GM12878 (cell line): ENCODE results near the gene WHRN. TPM values are rescaled to one million over a fixed set of nuclear protein-coding genes. Genes with fewer than 3 reads are reported as not detected.

Experiments
- ATAC-seq: fragments of 200-7000 bp; cut with Tn5 transposase; 3 replicates; pipeline ENCODE4 v1.9.1; 2020; ENCODE audit warnings: mild to moderate bottlenecking, moderate library complexity
- BruUV-seq: library from RNA; stranded (reverse); fragments of 400-500 nt; replicated peaks from 2 replicates; lab custom pipeline; 2021; lab: Mats Ljungman, UMichigan
- CTCF ChIA-PET: fragments of 300-600 bp; sonication (Branson Sonifier 250); formaldehyde crosslinking; extraction: SDS; loops from one replicate; lab custom pipeline; 2021; ENCODE audit warnings: inconsistent platforms; lab: Yijun Ruan, JAX
- POLR2A ChIA-PET: fragments of 350-600 bp; formaldehyde crosslinking; extraction: SDS; loops from one replicate; lab custom pipeline; 2021; ENCODE audit warnings: inconsistent platforms; lab: Charles Lee
- RAD21 ChIA-PET: fragments of 300-600 bp; sonication (Branson Sonifier 250); formaldehyde crosslinking; loops from one replicate; lab custom pipeline; 2023; ENCODE audit warnings: antibody characterized with exemption; ENCODE audit not compliant: unreplicated experiment; lab: Charles Lee
- SMC1A ChIA-PET: fragments of 300-600 bp; sonication (Branson Sonifier 250); formaldehyde crosslinking; loops from one replicate; lab custom pipeline; 2023; ENCODE audit not compliant: unreplicated experiment, uncharacterized antibody; lab: Charles Lee
- DNase-seq: peaks from one replicate; pipeline ENCODE4 v3.0.0-alpha.2; 2011; ENCODE audit warnings: low read depth, low spot score
- FAIRE-seq: peaks from 3 replicates; lab custom pipeline; 2011; peaks lifted over from hg19 to GRCh38; lab: Jason Lieb, UNC
- H2AFZ ChIP-seq: 2 replicates; pipeline ENCODE4 v1.6.0; 2011; ENCODE audit warnings: low read depth, low read length, control low read depth; ENCODE audit not compliant: control insufficient read depth
- H3K27ac ChIP-seq: 2 replicates; pipeline ENCODE4 v1.5.1; 2011; ENCODE audit warnings: control low read depth; ENCODE audit not compliant: control insufficient read depth, insufficient read depth
- H3K27me3 ChIP-seq, 2 experiments: replicated peaks in 1 of 2; 2 replicates each; pipeline versions ENCODE4 v1.6.0 to v1.6.1; 2011; ENCODE audit warnings: low read length in 1 of 2; ENCODE audit not compliant: control insufficient read depth in 2 of 2, insufficient read depth in 2 of 2
- H3K36me3 ChIP-seq, 2 experiments: 2 replicates each; pipeline ENCODE4 v1.5.1; 2011; ENCODE audit warnings: low read length in 1 of 2; ENCODE audit not compliant: control insufficient read depth in 2 of 2, insufficient read depth in 2 of 2
- H3K4me1 ChIP-seq: 2 replicates; pipeline ENCODE4 v1.6.1; 2011; ENCODE audit warnings: mild to moderate bottlenecking, low read length, moderate library complexity, mixed read lengths; ENCODE audit not compliant: control insufficient read depth, insufficient read depth
- H3K4me2 ChIP-seq: 2 replicates; pipeline ENCODE4 v1.6.0; 2011; ENCODE audit warnings: control low read depth; ENCODE audit not compliant: control insufficient read depth, insufficient read depth
- H3K4me3 ChIP-seq: fragments of 200-600 bp; sonication (generic); 2 replicates; pipeline ENCODE4 v1.5.1; 2016
- H3K79me2 ChIP-seq: 2 replicates; pipeline ENCODE4 v1.6.0; 2011; ENCODE audit warnings: low read length; ENCODE audit not compliant: control insufficient read depth, insufficient read depth
- H3K9ac ChIP-seq: 2 replicates; pipeline ENCODE4 v1.8.0; 2011; ENCODE audit warnings: low read length, control low read depth, mixed read lengths; ENCODE audit not compliant: control insufficient read depth, insufficient read depth
- H3K9me3 ChIP-seq: replicated peaks from 3 replicates; pipeline ENCODE4 v1.5.1; 2011; ENCODE audit warnings: mild to moderate bottlenecking, low read length; ENCODE audit not compliant: control insufficient read depth, insufficient read depth
- H4K20me1 ChIP-seq: 2 replicates; pipeline ENCODE4 v1.6.0; 2011; ENCODE audit not compliant: control insufficient read depth, insufficient read depth
- BACH1 ChIP-seq: fragments of 450-650 bp; IDR thresholded peaks from 2 replicates; pipeline ENCODE4 v1.6.1; 2017; ENCODE audit warnings: mild to moderate bottlenecking, borderline replicate concordance
- CUX1 ChIP-seq: IDR thresholded peaks from 2 replicates; pipeline ENCODE4 v1.6.1; 2012; ENCODE audit warnings: improper control_type of control experiment, low read depth, low read length; ENCODE audit not compliant: insufficient replicate concordance
- PAX8 ChIP-seq: fragments of 450-650 bp; IDR thresholded peaks from 2 replicates; pipeline ENCODE4 v1.6.1; 2017; ENCODE audit warnings: mild to moderate bottlenecking, moderate library complexity
- POLR2A ChIP-seq: IDR thresholded peaks from 2 replicates; pipeline ENCODE4 v1.6.1; 2011; ENCODE audit warnings: low read depth, mild to moderate bottlenecking, low read length
- TCF12 ChIP-seq: IDR thresholded peaks from 2 replicates; pipeline ENCODE4 v1.6.1; 2011; ENCODE audit warnings: low read depth, mild to moderate bottlenecking, low read length
- WGBS: methylation state at CpG from one replicate; pipeline ENCODE4 v1.1.6; 2016; ENCODE audit warnings: low lambda C conversion rate; ENCODE audit not compliant: insufficient replicate concordance, insufficient coverage; ENCODE audit errors: missing lambda C conversion rate; 5-methylcytosine and 5-hydroxymethylcytosine counted together
- in situ Hi-C: fragments of 300-500 bp; cut with MboI; formaldehyde crosslinking; loops from 9 replicates; pipeline ENCODE4 v1.14.3; 2018; ENCODE audit warnings: mixed read lengths
- intact Hi-C: fragments of 100-400 bp; cut with micrococcal nuclease; formaldehyde crosslinking; loops from one replicate; pipeline ENCODE4 v1.14.2; 2022; ENCODE audit not compliant: unreplicated experiment
- polyA plus RNA-seq, 11 experiments: library from polyadenylated mRNA; depleted of rRNA in 4 of 11; unstranded in 6 of 11; stranded (reverse) in 5 of 11; fragments of >200 nt; fragmentation: Nextera tagmentation in 4 of 11; fragmentation: Illumina TruSeq in 1 of 11; extraction: Ambion mirVana in 4 of 11; extraction: Trizol in 1 of 11; gene quantifications; 1 replicate in 1 of 11; 2 replicates in 10 of 11; pipeline versions ENCODE4 v1.2.1 to v1.2.3, GENCODE V29; 2011 to 2016; ENCODE audit warnings: inconsistent platforms in 2 of 11, missing spikeins in 2 of 11, low read depth in 1 of 11
- total RNA-seq, 4 experiments: library from RNA; depleted of rRNA in 3 of 4; stranded (reverse); fragments of >200 nt in 3 of 4; fragmentation: Illumina TruSeq in 1 of 4; extraction: Trizol in 1 of 4; gene quantifications; 2 replicates each; pipeline versions ENCODE4 v1.2.1 to v1.2.3, GENCODE V29; 2013 to 2021

The WHRN gene
- total and polyA plus RNA-seq, 10 of the 15 experiments (the other 5 are each of a cell fraction or from before 2014, with no cell fraction given), result 0.04 to 18.2 (median 0.68) TPM; not detected in 1

GRCh38 chr9:114489928-114490327 lies 15.3 kb downstream of the WHRN start:
- DNase-seq (no peak), FAIRE-seq (no peak), ATAC-seq (no peak)
- no peak overlapping the region for H3K4me3 ChIP-seq
- H3K27ac ChIP-seq, result no peak overlapping the region
- POLR2A ChIA-PET, result interaction anchor here (3.5 to 6.4 kb wide), 2 partner anchors 13 to 102 kb away, joined by 10 to 85 read pairs; partner anchors contain the start of genes AKNA and WHRN
- H3K36me3 ChIP-seq, result no peaks in the 10 kb centered on the region
- 69% methylated on average over 12 of the region's 12 CpGs for WGBS
- H3K9ac ChIP-seq, result no peak overlapping the region
- H4K20me1 ChIP-seq, result no peaks in the 10 kb centered on the region
- H3K79me2 ChIP-seq, result no peaks in the 10 kb centered on the region
- SMC1A ChIA-PET, result interaction anchor here (6.9 to 8.3 kb wide), 3 partner anchors 10 to 163 kb away, joined by 66 to 177 read pairs (median 108); partner anchors contain the start of gene WHRN
- TF ChIP-seq POLR2A, result no peak
- no peak for TF ChIP-seq TCF12
- no peak for TF ChIP-seq CUX1
- no peak for TF ChIP-seq PAX8
- TF ChIP-seq BACH1, result no peak
- CTCF ChIA-PET, result interaction anchor here (0.6 to 7.7 kb wide), 3 partner anchors 16 to 126 kb away, joined by 3 to 256 read pairs (median 3); partner anchors contain the start of gene WHRN
- RAD21 ChIA-PET, result no interaction called here
- in situ Hi-C loops, result loop anchor here (5.0 kb wide), 1 partner anchor 162 kb away; no protein-coding TSS in a partner anchor
- BruUV-seq, result no TSS peak
- intact Hi-C loops, result no loop called here
- H3K9me3 ChIP-seq, result no peaks in the 10 kb centered on the region; the same call in 2 of the 3 replicates
- H2AFZ ChIP-seq, result no peak overlapping the region
- H3K4me1 ChIP-seq, result peaks cover 11% of the 10 kb centered on the region
- no peaks in the 10 kb centered on the region for H3K27me3 ChIP-seq
- H3K4me2 ChIP-seq, result no peak overlapping the region
